Mucosa of descending colon (tissue), 3 donors: ENCODE data around the gene RPS6KA1. TPM values are rescaled to one million over a fixed set of nuclear protein-coding genes. Genes with fewer than 3 reads are reported as not detected.
"Not testable (repeated sequence)": the region's sequence is repeated elsewhere in the genome, so short reads cannot be mapped to it uniquely, and the experiment has no call there.

Source experiments
- ATAC-seq: fragments of 200-7000 bp; cut with Tn5 transposase; one replicate; pipeline ENCODE4 v1.9.1; 2020; ENCODE audit warnings: mild to moderate bottlenecking, moderate library complexity
- DNase-seq, 3 donors: peaks; one replicate each; pipeline ENCODE4 v3.0.0-alpha.2; 2020
- H3K36me3 ChIP-seq: fragments of 200-600 bp; one replicate; pipeline ENCODE4 v1.8.0; 2021; ENCODE audit warnings: low read depth, mild to moderate bottlenecking
- H3K4me1 ChIP-seq: fragments of 200-600 bp; one replicate; pipeline ENCODE4 v1.8.0; 2021; ENCODE audit warnings: low read depth, mild to moderate bottlenecking
- H3K4me3 ChIP-seq: fragments of 200-600 bp; one replicate; pipeline ENCODE4 v1.8.0; 2021; ENCODE audit warnings: mild to moderate bottlenecking
- H3K9me3 ChIP-seq: fragments of 200-600 bp; one replicate; pipeline ENCODE4 v1.8.0; 2021; ENCODE audit warnings: mild to moderate bottlenecking
- CTCF ChIP-seq: fragments of 200-600 bp; IDR thresholded peaks from one replicate; pipeline ENCODE4 v1.8.0; 2022; ENCODE audit warnings: antibody characterized with exemption, mild to moderate bottlenecking
- intact Hi-C, 2 donors: fragments of 100-400 bp; cut with DNase I in 1 of 2; cut with micrococcal nuclease in 1 of 2; formaldehyde crosslinking; loops; one replicate each; pipeline versions ENCODE4 v1.11.0 to v1.11.1; 2022; cut with DNase I, micrococcal nuclease
- total RNA-seq, 3 donors: library from RNA; stranded (reverse); fragmentation: NEBNext Ultra II Directional in 2 of 3; extraction: Animal tissue kit (Norgen Biotek cat#: 25700) in 2 of 3; gene quantifications; one replicate each; pipeline versions ENCODE4 v1.2.1 to v1.2.4, GENCODE V29; 2021 to 2023
- donor health status: DM: no; HTN: no; CAD: no; lungs with moderate emphysema.
- donor health status: DM: no; HTN: no; CAD: no.
- donor health status: DM: no; HTN: yes; CAD: no.

RPS6KA1 gene
- total RNA-seq, 3 donors from 2014 or later, result 81.4 to 183 (median 146) TPM

GRCh38 chr1:26493938-26494337 lies 35.6 kb upstream of the RPS6KA1 start:
- TF ChIP-seq CTCF, result no peak
- Histone ChIP-seq H3K4me1 (no peaks in the 10 kb centered on the region), H3K9me3 (no peaks in the 10 kb centered on the region), H3K4me3 (no peak overlapping the region), H3K36me3 (no peaks in the 10 kb centered on the region)
- DNase-seq, result no peak
- intact Hi-C loops, result no loop called here
- no peak for ATAC-seq

- peaks cover 6% of the 10 kb centered on the region for H3K4me1 ChIP-seq
- H3K9me3 ChIP-seq, result no peaks in the 10 kb centered on the region
- no peak for DNase-seq
- intact Hi-C loops, result no loop called here
- ATAC-seq, result no peak
- no peak overlapping the region for H3K4me3 ChIP-seq
- no peaks in the 10 kb centered on the region for H3K36me3 ChIP-seq
- no peak for TF ChIP-seq CTCF
Measured at GRCh38 chr1:26496861-26497260, 32.7 kb upstream of the RPS6KA1 start.

GRCh38 chr1:26498894-26499293 lies 30.7 kb upstream of the RPS6KA1 start:
- H3K4me3 ChIP-seq, result no peak overlapping the region
- ATAC-seq (no peak), DNase-seq (no peak)
- no peaks in the 10 kb centered on the region for H3K9me3 ChIP-seq
- no peaks in the 10 kb centered on the region for H3K36me3 ChIP-seq
- TF ChIP-seq CTCF, result no peak
- intact Hi-C loops, result no loop called here
- H3K4me1 ChIP-seq, result peaks cover 12% of the 10 kb centered on the region

- no peaks in the 10 kb centered on the region for H3K9me3 ChIP-seq
- peak overlapping the region; percentile 56 for H3K4me3 ChIP-seq
- H3K4me1 ChIP-seq, result peaks cover 12% of the 10 kb centered on the region
- no peak for TF ChIP-seq CTCF
- peak; percentile 94 to 97 (median 95) for DNase-seq
- H3K36me3 ChIP-seq, result no peaks in the 10 kb centered on the region
- intact Hi-C loops, result no loop called here
- ATAC-seq, result peak; percentile 94
Measured at GRCh38 chr1:26500488-26501175, 28.9 kb upstream of the RPS6KA1 start.

GRCh38 chr1:26510711-26511110 lies 18.9 kb upstream of the RPS6KA1 start:
- H3K4me3 ChIP-seq, ATAC-seq, DNase-seq, H3K9me3 ChIP-seq, intact Hi-C loops, H3K36me3 ChIP-seq, H3K4me1 ChIP-seq: not testable (repeated sequence)

- H3K4me1 ChIP-seq, ATAC-seq, intact Hi-C loops, DNase-seq, H3K36me3 ChIP-seq, H3K9me3 ChIP-seq, H3K4me3 ChIP-seq: not testable (repeated sequence)
Measured at GRCh38 chr1:26515836-26516235, 13.7 kb upstream of the RPS6KA1 start.
